ENCODE measurements around the gene SULT2A1.

GRCh38 chr19:47848425-47848822 is 37.7 kb downstream of the SULT2A1 start:
- TF ChIP-seq POLR2AphosphoS5 (IDR thresholded peaks at IDR 0.05; ENCODE audit: borderline replicate concordance, low read depth, low read length) = no peak
- TF ChIP-seq EZH2 (IDR thresholded peaks at IDR 0.05) = no peak
- no peak for TF ChIP-seq FOXP2 (optimal IDR thresholded peaks at IDR 0.05; ENCODE audit: control extremely low read depth, extremely low read length, insufficient read depth)
